Measurements from ENCODE around the gene PID1. TPM values are rescaled to one million over a fixed set of nuclear protein-coding genes. Genes with fewer than 3 reads are reported as not detected.

Gene PID1
- total and polyA plus RNA-seq, 2 donors (not counting 1 experiment from before 2014, with no cell fraction given), result 0.10 TPM; not detected in 1

- POLR2A ChIA-PET, result no interaction called here
- no peaks in the 10 kb centered on the region for H3K27me3 Mint-ChIP-seq
- H3K4me3 ChIP-seq (ENCODE audit: control extremely low read depth in 1 of 5, extremely low read depth in 1 of 5, insufficient read depth in 1 of 5, low read depth in 2 of 5, low read length in 4 of 5), result no peak overlapping the region
- ATAC-seq (ENCODE audit: low read depth), result no peak
- H3K27ac ChIP-seq (ENCODE audit: low read length in 2 of 2), result no peak overlapping the region
- H4K20me1 ChIP-seq (ENCODE audit: control insufficient read depth, insufficient read depth, low read length, poor library complexity, severe bottlenecking), result no peaks in the 10 kb centered on the region
- H3K27ac Mint-ChIP-seq, result no peak overlapping the region
- CTCF ChIA-PET, result no interaction called here
- H3K9me3 Mint-ChIP-seq (ENCODE audit: insufficient read depth), result no peaks in the 10 kb centered on the region
- no peak for DNase-seq
- no peaks in the 10 kb centered on the region for H3K4me1 Mint-ChIP-seq
- H3K4me1 ChIP-seq (ENCODE audit: control insufficient read depth in 2 of 2, insufficient read depth in 2 of 2, low read length in 2 of 2), result no peaks in the 10 kb centered on the region
- no peak overlapping the region for H3K4me3 Mint-ChIP-seq
- H2AFZ ChIP-seq (ENCODE audit: insufficient read depth, low read depth, low read length, poor library complexity, severe bottlenecking), result no peak overlapping the region
- no peak overlapping the region for H3K9ac ChIP-seq (ENCODE audit: low read length)
- H3K79me2 ChIP-seq (ENCODE audit: control insufficient read depth, insufficient read depth, low read length), result no peaks in the 10 kb centered on the region
- intact Hi-C loops (cut with micrococcal nuclease), result no loop called here
- H3K36me3 ChIP-seq (replicated peaks in 1 of 2; ENCODE audit: control extremely low read depth in 1 of 2, control insufficient read depth in 1 of 2, extremely low read depth in 1 of 2, insufficient read depth in 2 of 2, low read length in 1 of 2), result no peaks in the 10 kb centered on the region
- no peak overlapping the region for H3K4me2 ChIP-seq (replicated peaks; ENCODE audit: low read depth, low read length, poor library complexity, severe bottlenecking)
- no CpG with 5 or more reads among the region's 1 CpG for WGBS (ENCODE audit: insufficient coverage)
- no peaks in the 10 kb centered on the region for H3K27me3 ChIP-seq (replicated peaks in 1 of 4; ENCODE audit: control extremely low read depth in 1 of 4, control insufficient read depth in 3 of 4, insufficient read depth in 4 of 4, low read length in 3 of 4)
- H3K9me3 ChIP-seq (ENCODE audit: control extremely low read depth in 1 of 3, control insufficient read depth in 2 of 3, insufficient read depth in 1 of 3, low read length in 2 of 3), result peaks cover 0 to 3% (median 0%) of the 10 kb centered on the region in 3 donors
- TF ChIP-seq, protein P1, sequence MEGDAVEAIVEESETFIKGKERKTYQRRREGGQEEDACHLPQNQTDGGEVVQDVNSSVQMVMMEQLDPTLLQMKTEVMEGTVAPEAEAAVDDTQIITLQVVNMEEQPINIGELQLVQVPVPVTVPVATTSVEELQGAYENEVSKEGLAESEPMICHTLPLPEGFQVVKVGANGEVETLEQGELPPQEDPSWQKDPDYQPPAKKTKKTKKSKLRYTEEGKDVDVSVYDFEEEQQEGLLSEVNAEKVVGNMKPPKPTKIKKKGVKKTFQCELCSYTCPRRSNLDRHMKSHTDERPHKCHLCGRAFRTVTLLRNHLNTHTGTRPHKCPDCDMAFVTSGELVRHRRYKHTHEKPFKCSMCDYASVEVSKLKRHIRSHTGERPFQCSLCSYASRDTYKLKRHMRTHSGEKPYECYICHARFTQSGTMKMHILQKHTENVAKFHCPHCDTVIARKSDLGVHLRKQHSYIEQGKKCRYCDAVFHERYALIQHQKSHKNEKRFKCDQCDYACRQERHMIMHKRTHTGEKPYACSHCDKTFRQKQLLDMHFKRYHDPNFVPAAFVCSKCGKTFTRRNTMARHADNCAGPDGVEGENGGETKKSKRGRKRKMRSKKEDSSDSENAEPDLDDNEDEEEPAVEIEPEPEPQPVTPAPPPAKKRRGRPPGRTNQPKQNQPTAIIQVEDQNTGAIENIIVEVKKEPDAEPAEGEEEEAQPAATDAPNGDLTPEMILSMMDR (IDR thresholded peaks at IDR 0.05), result no peak
- TF ChIP-seq EZH2 (IDR thresholded peaks at IDR 0.05; ENCODE audit: borderline replicate concordance, insufficient read depth, low read depth, low read length, poor library complexity, severe bottlenecking), result no peak
Measured at GRCh38 chr2:229009816-229010215, 261.3 kb downstream of the PID1 start.

- TF ChIP-seq, protein P1 (IDR thresholded peaks at IDR 0.05), result no peak
- no peak for TF ChIP-seq EZH2 (IDR thresholded peaks at IDR 0.05; ENCODE audit: borderline replicate concordance, insufficient read depth, low read depth, low read length, poor library complexity, severe bottlenecking)
- WGBS (ENCODE audit: insufficient coverage), result 60% methylated on average over 1 of the region's 2 CpGs
- POLR2A ChIA-PET, result no interaction called here
- H3K79me2 ChIP-seq (ENCODE audit: control insufficient read depth, insufficient read depth, low read length), result no peaks in the 10 kb centered on the region
- Mint-ChIP-seq H3K4me3 (no peak overlapping the region), H3K9me3 (ENCODE audit: insufficient read depth) (peaks cover 16% of the 10 kb centered on the region), H3K27ac (no peak overlapping the region), H3K27me3 (no peaks in the 10 kb centered on the region), H3K4me1 (no peaks in the 10 kb centered on the region)
- no peaks in the 10 kb centered on the region for H4K20me1 ChIP-seq (ENCODE audit: control insufficient read depth, insufficient read depth, low read length, poor library complexity, severe bottlenecking)
- H3K9ac ChIP-seq (ENCODE audit: low read length), result no peak overlapping the region
- intact Hi-C loops (cut with micrococcal nuclease), result no loop called here
- no peak for ATAC-seq (ENCODE audit: low read depth)
- no peak overlapping the region for H3K27ac ChIP-seq (ENCODE audit: low read length in 2 of 2)
- no peak overlapping the region for H3K4me2 ChIP-seq (replicated peaks; ENCODE audit: low read depth, low read length, poor library complexity, severe bottlenecking)
- H3K4me1 ChIP-seq (ENCODE audit: control insufficient read depth in 2 of 2, insufficient read depth in 2 of 2, low read length in 2 of 2), result no peaks in the 10 kb centered on the region
- H3K9me3 ChIP-seq (ENCODE audit: control extremely low read depth in 1 of 3, control insufficient read depth in 2 of 3, insufficient read depth in 1 of 3, low read length in 2 of 3), result peaks cover 0 to 8% (median 6%) of the 10 kb centered on the region in 3 donors
- no peaks in the 10 kb centered on the region for H3K27me3 ChIP-seq (replicated peaks in 1 of 4; ENCODE audit: control extremely low read depth in 1 of 4, control insufficient read depth in 3 of 4, insufficient read depth in 4 of 4, low read length in 3 of 4)
- no peak for DNase-seq
- H2AFZ ChIP-seq (ENCODE audit: insufficient read depth, low read depth, low read length, poor library complexity, severe bottlenecking), result no peak overlapping the region
- H3K4me3 ChIP-seq (ENCODE audit: control extremely low read depth in 1 of 5, extremely low read depth in 1 of 5, insufficient read depth in 1 of 5, low read depth in 2 of 5, low read length in 4 of 5), result no peak overlapping the region
- no peaks in the 10 kb centered on the region for H3K36me3 ChIP-seq (replicated peaks in 1 of 2; ENCODE audit: control extremely low read depth in 1 of 2, control insufficient read depth in 1 of 2, extremely low read depth in 1 of 2, insufficient read depth in 2 of 2, low read length in 1 of 2)
- CTCF ChIA-PET, result no interaction called here
Measured at GRCh38 chr2:229003256-229003655, 267.8 kb downstream of the PID1 start.
